ENCODE measurements around the gene LRRC2.

GRCh38 chr3:46613313-46614005 is 47.4 kb upstream of the LRRC2 start:
- TF ChIP-seq EZH2 (IDR thresholded peaks at IDR 0.05) = no peak
- TF ChIP-seq POLR2AphosphoS5 (IDR thresholded peaks at IDR 0.05; ENCODE audit: borderline replicate concordance, low read depth, low read length) = no peak

Data from SK-N-MC (cell line).